Vagina (tissue), 2 donors: ENCODE results near the gene HAGH. TPM values are rescaled to one million over a fixed set of nuclear protein-coding genes. Genes with fewer than 3 reads are reported as not detected.

Experiments
- DNase-seq, 2 donors: peaks; one replicate each; pipeline ENCODE4 v3.0.0-alpha.2; 2017; ENCODE audit errors: extremely low spot score in 2 of 2
- H3K27ac ChIP-seq: fragments of 200-600 bp; sonication (generic); one replicate; pipeline ENCODE4 v1.5.1; 2019
- H3K27me3 ChIP-seq: fragments of 200-600 bp; sonication (generic); one replicate; pipeline ENCODE4 v1.5.1; 2019
- H3K36me3 ChIP-seq, 2 donors: fragments of 200-600 bp; sonication (generic); one replicate each; pipeline ENCODE4 v1.5.1; 2017 to 2019
- H3K4me1 ChIP-seq: fragments of 200-600 bp; sonication (generic); one replicate; pipeline ENCODE4 v1.5.1; 2019
- H3K4me3 ChIP-seq, 2 donors: fragments of 200-600 bp; sonication (generic); 1 replicate in 1 of 2; 2 replicates in 1 of 2; pipeline ENCODE4 v1.5.1; 2016 to 2019
- H3K9me3 ChIP-seq: fragments of 200-600 bp; sonication (generic); one replicate; pipeline ENCODE4 v1.5.1; 2019
- CTCF ChIP-seq, 3 experiments: fragments of 450-650 bp in 2 of 3; fragments of 200-600 bp in 1 of 3; sonication (generic) in 1 of 3; IDR thresholded peaks; one replicate each; pipeline ENCODE4 v1.5.1; 2017 to 2019; ENCODE audit warnings: antibody characterized with exemption in 3 of 3, mild to moderate bottlenecking in 2 of 3, moderate library complexity in 2 of 3
- POLR2A ChIP-seq, 2 donors: fragments of 450-650 bp; IDR thresholded peaks; one replicate each; pipeline ENCODE4 v1.6.1; 2017; ENCODE audit warnings: antibody characterized with exemption in 2 of 2, mild to moderate bottlenecking in 2 of 2, moderate library complexity in 2 of 2
- POLR2AphosphoS5 ChIP-seq, 2 donors: sonication (generic); formaldehyde crosslinking; IDR thresholded peaks; one replicate each; pipeline ENCODE4 v1.9.0; 2017; ENCODE audit warnings: antibody characterized with exemption in 2 of 2, mild to moderate bottlenecking in 2 of 2, low read depth in 1 of 2; ENCODE audit not compliant: insufficient read depth in 1 of 2
- intact Hi-C: fragments of 100-400 bp; cut with DNase I; formaldehyde crosslinking; loops from one replicate; pipeline ENCODE4 v1.15.1; 2023
- total RNA-seq: library from RNA; depleted of rRNA; stranded (reverse); fragments of >200 nt; gene quantifications from one replicate; pipeline ENCODE4 v1.2.3, GENCODE V29; 2016

HAGH gene
- total RNA-seq, 1 donor from 2014 or later = 71.5 TPM

- Histone ChIP-seq H3K9me3 (no peaks in the 10 kb centered on the region), H3K36me3 (peaks cover 0 to 74% of the 10 kb centered on the region in 2 donors), H3K27ac (no peak overlapping the region), H3K4me1 (no peaks in the 10 kb centered on the region), H3K4me3 (no peak overlapping the region), H3K27me3 (no peaks in the 10 kb centered on the region)
- intact Hi-C loops = no loop called here
- no peak for TF ChIP-seq POLR2AphosphoS5 (IDR thresholded peaks at IDR 0.05; ENCODE audit: insufficient read depth in 1 of 2, low read depth in 1 of 2)
- TF ChIP-seq POLR2A (IDR thresholded peaks at IDR 0.05) = no peak
- TF ChIP-seq CTCF (IDR thresholded peaks at IDR 0.05) = no peak
- DNase-seq = no peak
Measured at GRCh38 chr16:1761751-1762150, 64.9 kb downstream of the HAGH start.

- Histone ChIP-seq H3K4me3 (no peak overlapping the region), H3K36me3 (peaks cover 0 to 68% of the 10 kb centered on the region in 2 donors), H3K27me3 (no peaks in the 10 kb centered on the region), H3K9me3 (no peaks in the 10 kb centered on the region), H3K27ac (no peak overlapping the region), H3K4me1 (no peaks in the 10 kb centered on the region)
- DNase-seq = no peak
- intact Hi-C loops = no loop called here
- TF ChIP-seq CTCF (IDR thresholded peaks at IDR 0.05) (no peak), POLR2A (IDR thresholded peaks at IDR 0.05) (no peak), POLR2AphosphoS5 (IDR thresholded peaks at IDR 0.05; ENCODE audit: insufficient read depth in 1 of 2, low read depth in 1 of 2) (no peak)
Measured at GRCh38 chr16:1760911-1761310, 65.7 kb downstream of the HAGH start.

GRCh38 chr16:1759511-1759910 lies 67.1 kb downstream of the HAGH start:
- H3K27me3 ChIP-seq = no peaks in the 10 kb centered on the region
- TF ChIP-seq POLR2A (IDR thresholded peaks at IDR 0.05) (no peak), CTCF (IDR thresholded peaks at IDR 0.05) (no peak), POLR2AphosphoS5 (IDR thresholded peaks at IDR 0.05; ENCODE audit: insufficient read depth in 1 of 2, low read depth in 1 of 2) (no peak)
- H3K27ac ChIP-seq = no peak overlapping the region
- H3K36me3 ChIP-seq = peaks cover 0 to 54% of the 10 kb centered on the region in 2 donors
- no peaks in the 10 kb centered on the region for H3K4me1 ChIP-seq
- H3K4me3 ChIP-seq = no peak overlapping the region
- DNase-seq = no peak
- intact Hi-C loops = no loop called here
- no peaks in the 10 kb centered on the region for H3K9me3 ChIP-seq

GRCh38 chr16:1758923-1759322 lies 67.7 kb downstream of the HAGH start:
- no peak for DNase-seq
- Histone ChIP-seq H3K27ac (no peak overlapping the region), H3K9me3 (no peaks in the 10 kb centered on the region), H3K4me3 (no peak overlapping the region), H3K27me3 (no peaks in the 10 kb centered on the region), H3K4me1 (no peaks in the 10 kb centered on the region), H3K36me3 (peaks cover 0 to 48% of the 10 kb centered on the region in 2 donors)
- intact Hi-C loops = no loop called here
- TF ChIP-seq POLR2A (IDR thresholded peaks at IDR 0.05) (no peak), CTCF (IDR thresholded peaks at IDR 0.05) (no peak), POLR2AphosphoS5 (IDR thresholded peaks at IDR 0.05; ENCODE audit: insufficient read depth in 1 of 2, low read depth in 1 of 2) (no peak)

GRCh38 chr16:1757714-1758461 lies 68.7 kb downstream of the HAGH start:
- intact Hi-C loops = no loop called here
- no peak overlapping the region for H3K27ac ChIP-seq
- H3K4me3 ChIP-seq = no peak overlapping the region
- no peak for DNase-seq
- H3K27me3 ChIP-seq = no peaks in the 10 kb centered on the region
- peaks cover 0 to 42% of the 10 kb centered on the region in 2 donors for H3K36me3 ChIP-seq
- H3K9me3 ChIP-seq = no peaks in the 10 kb centered on the region
- TF ChIP-seq POLR2A (IDR thresholded peaks at IDR 0.05) (no peak), POLR2AphosphoS5 (IDR thresholded peaks at IDR 0.05; ENCODE audit: insufficient read depth in 1 of 2, low read depth in 1 of 2) (no peak), CTCF (IDR thresholded peaks at IDR 0.05) (no peak)
- H3K4me1 ChIP-seq = no peaks in the 10 kb centered on the region
